GM21529 (cell line): ENCODE measurements around the gene UQCRC1.

Source experiments
- ATAC-seq: cut with Tn5 transposase; IDR thresholded peaks from one replicate; pipeline ENCODE4 v1.9.1; 2021; ENCODE audit not compliant: unreplicated experiment

Gene UQCRC1

DNA sequence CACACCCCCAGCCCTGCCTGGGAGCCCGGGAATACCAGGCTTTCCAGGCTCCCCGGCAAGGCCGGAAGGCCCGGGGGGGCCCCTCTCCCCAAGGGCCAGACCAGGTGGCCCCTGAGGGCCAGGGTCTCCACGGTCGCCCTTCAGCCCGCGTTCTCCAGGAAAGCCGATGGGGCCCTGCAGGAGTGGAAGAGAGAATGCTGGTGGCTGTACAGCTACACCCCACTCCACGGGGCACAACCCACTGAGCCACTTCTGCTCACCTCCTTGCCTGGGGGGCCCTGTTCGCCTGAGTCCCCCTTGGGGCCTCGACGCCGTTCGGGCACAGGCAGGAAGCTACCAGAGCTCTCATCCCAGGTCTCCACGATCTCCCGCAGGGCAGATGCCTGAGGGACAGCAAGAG is 34.1 kb downstream of the UQCRC1 start:
- no peak for ATAC-seq

DNA sequence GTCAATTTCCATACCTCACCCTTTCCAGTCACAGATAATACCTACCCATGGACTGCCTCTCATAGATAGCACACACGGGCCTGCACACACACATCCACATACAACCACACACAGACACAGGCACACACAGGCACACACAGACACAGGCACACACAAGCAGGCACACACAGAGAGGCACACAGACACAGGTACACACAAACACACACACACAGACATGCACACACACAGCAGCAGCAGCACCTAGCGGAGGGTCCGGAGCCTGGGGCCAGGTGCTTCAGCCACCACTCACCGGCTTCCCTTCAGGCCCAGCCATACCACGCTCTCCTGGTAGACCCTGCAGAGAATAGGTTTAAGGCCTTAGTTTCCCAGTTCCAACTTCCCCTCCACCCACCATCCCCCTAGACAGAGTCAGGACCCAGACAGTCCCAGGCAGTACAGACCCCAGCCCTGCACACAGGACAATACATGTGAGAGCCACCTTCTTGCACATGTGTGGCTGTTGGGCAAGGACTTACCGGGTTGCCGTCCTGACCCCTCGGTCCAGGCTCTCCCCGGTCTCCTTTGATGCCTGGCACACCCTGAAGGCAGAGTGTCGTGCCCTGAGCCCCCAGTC is 35.4 kb downstream of the UQCRC1 start:
- ATAC-seq: no peak

DNA sequence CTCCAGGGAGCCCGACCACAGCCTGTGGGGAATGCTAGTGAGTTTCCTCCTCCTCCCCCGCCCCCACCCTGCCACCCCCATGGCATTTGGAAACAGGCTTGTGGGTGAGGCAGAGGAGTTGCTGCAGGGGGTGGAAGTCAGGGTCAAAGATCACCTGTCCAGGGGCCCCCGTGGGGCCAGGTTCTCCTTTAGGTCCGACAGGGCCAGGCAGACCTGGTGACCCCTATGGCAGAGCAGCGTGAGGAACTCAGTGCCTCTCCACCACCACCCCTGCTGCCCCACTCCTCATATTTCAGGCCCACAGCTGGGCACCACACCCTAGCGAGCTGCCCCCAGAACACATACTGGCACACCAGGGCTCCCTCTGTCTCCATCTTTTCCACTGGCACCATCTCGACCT is 36.9 kb downstream of the UQCRC1 start:
- ATAC-seq: no peak

DNA sequence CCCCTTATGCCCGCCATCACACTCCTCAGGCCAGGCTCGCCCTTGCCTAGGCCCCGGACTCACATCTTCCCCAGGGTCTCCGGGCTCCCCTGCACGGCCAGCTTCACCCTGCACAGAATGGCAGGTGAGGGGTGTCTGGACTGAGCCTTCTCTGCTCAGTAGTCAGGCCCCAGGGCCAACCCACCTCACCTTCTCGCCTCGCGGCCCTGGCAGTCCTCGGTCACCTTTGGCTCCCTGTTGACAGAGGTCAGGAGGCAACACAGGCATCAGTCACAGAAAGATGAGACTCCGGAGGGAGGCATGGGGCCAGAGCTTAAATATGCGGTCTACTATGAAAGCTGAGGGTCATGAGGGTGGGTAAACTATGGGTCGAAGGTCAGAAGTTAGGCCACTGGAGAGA is 37.5 kb downstream of the UQCRC1 start:
- ATAC-seq: no peak

DNA sequence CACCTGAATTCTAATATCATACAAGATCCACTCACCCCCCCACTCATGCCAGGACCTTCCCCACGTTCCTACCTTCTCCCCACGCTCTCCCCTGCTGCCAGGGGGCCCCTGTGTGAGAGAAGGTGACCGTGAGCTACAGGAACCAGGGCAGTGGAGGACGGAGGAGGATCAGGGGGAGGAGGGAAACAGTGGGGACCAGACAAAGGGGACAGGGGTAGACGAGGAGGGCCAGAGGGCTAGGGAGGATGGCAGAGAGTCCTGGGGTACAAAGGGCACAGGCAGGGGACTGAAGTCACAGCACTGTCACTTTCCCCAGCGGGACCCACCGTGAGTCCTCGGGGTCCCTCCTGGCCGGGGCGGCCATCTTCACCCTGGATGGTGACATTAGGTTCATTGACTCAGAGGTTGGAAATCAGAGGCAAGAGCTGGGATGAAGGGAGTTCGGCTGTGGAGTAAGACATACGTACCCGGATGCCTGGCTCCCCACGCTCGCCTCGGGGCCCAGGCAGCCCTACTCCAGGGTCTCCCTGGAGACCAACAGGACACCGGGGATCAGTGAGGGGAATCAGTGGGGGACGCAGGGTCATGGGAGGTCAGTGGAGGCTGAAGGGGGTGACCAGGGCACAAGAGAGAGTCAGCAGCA is 39.5 kb downstream of the UQCRC1 start:
- no peak for ATAC-seq

DNA sequence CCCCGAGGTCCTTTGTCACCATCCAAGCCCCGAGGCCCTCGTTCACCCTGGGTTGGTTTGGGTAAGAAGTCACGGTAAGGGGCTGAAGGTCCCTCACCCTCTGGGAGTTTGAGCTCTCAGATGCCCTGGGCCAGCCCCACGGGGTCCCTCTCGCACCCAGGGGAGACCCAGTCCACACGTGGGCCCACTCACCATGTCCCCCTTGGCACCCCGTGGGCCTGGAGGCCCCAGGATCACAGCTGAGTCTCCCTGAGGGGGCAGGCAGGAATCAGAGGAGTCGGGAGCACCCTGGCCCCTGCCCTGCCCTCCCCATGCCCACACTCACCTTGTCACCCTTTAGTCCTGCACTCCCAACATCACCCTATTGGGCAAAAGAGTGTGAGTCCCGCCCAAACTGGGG is 40.0 kb downstream of the UQCRC1 start:
- ATAC-seq: no peak

DNA sequence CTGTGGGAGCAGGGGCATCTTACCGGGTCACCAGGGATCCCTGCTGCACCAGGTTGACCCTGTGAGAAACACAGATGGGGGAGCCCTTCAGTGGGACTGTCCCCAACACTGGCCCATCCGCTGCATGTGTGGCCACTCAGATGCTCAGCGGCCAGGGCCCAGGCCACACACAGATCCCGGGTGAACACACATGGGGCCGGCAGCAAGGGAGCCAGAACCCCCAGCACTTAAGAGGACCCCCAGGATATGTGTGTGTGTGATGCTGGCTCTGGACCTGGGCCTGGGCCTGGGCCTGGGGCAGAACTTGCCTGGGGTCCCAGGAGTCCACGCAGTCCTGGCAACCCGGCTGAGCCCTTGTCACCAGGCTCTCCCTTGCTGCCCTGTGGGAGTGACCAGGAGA is 41.0 kb downstream of the UQCRC1 start:
- ATAC-seq: no peak

DNA sequence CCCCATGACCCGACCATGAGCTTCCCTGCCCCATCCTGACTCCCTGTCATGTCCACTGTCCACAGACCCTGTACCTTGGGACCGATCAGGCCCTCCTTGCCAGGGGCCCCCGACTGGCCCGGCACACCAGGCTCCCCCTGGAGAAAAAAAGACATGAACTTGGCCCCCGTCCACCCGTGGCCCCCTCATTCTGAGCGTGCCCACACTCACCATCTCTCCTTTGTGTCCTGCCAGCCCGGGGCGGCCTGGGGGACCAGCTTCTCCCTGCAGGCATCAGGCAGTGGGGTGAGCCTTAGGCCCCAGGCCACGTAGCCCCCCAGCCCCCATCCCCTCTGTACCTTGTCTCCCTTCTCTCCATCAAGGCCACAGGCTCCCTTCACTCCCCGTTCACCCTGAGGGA is 41.9 kb downstream of the UQCRC1 start:
- ATAC-seq: no peak

DNA sequence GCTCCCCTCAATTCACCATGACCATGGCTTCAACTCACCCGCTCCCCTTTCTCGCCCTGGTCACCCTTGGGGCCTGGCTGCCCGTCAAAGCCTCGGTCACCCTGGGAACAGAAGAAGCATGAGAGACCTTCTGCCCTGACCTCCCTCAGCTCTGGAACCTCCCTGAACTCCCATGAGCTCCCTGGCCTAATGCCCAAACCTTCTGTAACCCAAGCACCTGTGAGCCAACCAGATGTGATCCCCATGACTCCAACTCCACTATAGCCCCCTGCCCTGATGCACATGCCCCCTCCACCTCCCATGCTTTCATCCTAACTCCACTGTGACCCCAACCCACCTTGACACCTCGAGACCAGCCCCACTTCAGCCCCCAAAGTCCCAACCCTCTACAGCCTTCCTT is 42.4 kb downstream of the UQCRC1 start:
- no peak for ATAC-seq

DNA sequence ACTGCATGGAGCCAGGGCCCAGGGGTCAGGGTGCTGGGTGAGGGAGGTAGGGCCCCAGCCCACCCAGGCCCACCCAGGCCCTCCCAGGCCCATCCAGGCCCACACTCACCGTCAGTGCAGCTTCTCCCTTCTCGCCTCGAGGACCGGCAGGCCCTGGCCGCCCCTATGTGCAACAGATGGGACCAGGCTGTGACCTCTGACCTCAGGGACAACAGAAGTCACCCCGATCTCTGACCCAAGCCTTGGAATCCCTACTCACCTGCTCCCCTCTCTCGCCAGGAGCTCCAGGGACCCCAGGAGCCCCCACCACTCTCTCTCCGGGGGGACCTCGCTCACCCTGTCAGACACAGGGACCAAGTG is 43.1 kb downstream of the UQCRC1 start:
- no peak for ATAC-seq

DNA sequence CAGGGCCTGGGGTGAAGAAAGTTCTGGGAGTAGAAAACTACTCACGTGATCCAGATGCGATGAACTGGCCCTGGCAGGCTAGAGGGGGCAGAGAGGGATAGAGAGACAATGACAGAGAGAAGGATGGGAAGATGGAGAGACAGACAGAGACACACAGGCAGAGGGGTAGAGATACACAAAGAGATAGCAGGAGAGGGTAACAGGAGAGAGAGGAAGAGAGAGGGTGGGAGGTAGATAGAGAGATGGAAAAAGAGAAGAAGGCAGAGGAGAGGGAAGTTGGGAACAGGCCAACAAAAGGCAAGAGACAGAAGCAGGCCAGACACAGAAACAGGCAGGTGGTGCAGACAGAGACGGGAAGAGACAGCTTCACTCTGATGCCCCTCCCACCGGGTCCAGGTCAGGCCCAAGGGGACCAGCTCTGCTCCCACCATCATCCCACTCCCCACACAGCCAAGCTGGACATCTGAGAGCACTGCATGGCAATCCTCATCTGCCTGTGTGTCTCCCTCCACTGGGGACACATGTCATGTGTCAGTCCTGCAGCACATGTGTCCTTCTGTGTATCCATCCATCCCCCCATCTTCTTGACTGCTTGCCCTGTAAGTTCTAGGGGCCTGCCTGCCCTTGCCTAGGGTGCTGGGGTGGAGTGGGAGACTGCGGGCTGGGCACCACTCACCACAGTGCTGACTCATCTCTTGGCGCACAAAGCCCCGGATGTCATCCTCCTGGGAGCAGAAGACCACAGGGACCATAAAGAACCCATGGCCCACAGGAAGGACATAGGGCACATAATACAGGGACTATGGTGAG is 43.6 kb downstream of the UQCRC1 start:
- no peak for ATAC-seq

DNA sequence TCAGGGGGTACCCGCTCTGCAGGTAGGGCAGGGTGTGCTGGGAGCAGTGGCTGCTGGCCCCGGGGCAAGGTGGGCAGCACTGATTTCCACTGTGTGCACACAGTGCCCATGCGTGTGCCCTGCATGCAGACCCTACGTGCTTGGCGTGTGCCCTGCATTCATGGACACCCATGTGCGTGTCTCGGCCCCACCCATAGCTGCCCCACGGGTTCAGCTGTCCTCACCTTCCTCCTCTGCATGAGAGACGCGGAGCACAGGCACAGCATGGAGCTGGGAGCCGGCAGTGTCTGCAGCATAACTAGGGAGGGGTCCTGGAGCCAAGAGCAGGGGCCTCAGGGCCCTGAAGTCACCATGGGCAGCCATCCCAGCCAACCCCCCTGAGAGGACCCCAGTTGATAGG is 44.3 kb downstream of the UQCRC1 start:
- ATAC-seq: no peak

DNA sequence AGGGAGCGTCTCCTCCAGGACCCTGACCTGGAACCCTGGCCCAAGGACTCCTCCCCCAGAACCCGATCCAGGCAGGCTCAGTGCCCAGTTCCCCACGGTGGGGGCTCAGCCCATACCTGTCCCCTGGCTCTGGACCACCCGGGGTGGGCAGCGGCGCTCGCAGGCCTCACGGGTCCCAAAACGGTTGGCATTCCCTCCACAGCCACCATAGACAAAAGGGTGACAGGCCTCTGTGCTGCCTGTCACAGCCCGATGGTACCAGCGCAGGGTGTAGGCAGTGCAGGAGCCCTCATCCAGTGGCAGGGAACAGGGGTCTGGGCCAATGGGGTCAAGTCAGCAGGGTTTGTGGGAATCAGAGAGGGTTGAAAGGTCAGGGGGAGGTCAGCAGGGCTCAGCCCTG is 44.8 kb downstream of the UQCRC1 start:
- ATAC-seq: no peak

DNA sequence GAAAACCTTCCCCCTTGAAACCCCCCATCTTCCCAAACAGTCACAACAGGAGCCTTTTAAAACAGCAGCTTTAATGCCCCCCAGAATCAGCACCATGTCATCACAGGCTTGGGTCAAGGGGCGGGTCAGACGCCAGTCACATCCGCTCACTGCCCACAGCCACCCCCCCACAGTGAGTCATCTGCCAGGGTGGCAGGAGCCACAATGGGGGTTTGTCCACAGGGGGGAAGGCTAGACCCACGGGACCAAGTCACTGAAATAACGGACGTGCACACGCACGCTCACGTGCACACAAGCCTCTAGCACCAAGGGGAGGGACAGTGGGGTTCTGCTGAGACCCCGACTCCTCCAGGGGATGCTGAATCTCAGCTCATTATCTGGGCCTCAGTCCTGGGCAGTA is 45.4 kb downstream of the UQCRC1 start:
- ATAC-seq: no peak

DNA sequence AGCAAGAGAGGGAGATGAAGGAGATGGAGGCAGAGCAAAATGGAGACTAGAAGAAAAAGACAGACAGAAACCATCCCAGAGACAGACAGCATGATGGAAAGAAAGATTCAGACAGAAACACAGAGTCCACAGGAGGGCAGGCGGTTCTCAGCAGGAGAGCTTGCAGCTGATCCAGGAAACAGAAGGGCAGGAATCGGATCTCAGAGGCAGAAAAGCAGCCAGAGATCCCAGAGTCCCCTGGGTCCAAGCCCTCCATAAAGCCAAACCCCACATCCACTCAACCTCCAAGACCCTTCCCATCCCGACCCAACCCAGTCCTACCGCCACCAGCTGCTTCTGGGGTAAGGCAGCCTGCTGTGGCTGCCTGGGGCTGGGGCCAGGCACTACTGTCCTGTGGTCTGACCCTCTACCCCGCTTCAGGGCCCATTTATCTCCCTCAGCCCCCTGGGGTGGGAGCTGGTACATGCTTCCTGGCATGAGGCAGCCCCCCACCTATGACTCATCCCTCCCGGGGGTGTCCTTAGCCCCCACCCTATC is 46.0 kb downstream of the UQCRC1 start, which contains the start of gene UCN2:
Gene UCN2 (minus strand): TSS at position 400 of the 537 bp plus-strand sequence. CDS start 657 bp downstream, outside the sequence.
- no peak for ATAC-seq

DNA sequence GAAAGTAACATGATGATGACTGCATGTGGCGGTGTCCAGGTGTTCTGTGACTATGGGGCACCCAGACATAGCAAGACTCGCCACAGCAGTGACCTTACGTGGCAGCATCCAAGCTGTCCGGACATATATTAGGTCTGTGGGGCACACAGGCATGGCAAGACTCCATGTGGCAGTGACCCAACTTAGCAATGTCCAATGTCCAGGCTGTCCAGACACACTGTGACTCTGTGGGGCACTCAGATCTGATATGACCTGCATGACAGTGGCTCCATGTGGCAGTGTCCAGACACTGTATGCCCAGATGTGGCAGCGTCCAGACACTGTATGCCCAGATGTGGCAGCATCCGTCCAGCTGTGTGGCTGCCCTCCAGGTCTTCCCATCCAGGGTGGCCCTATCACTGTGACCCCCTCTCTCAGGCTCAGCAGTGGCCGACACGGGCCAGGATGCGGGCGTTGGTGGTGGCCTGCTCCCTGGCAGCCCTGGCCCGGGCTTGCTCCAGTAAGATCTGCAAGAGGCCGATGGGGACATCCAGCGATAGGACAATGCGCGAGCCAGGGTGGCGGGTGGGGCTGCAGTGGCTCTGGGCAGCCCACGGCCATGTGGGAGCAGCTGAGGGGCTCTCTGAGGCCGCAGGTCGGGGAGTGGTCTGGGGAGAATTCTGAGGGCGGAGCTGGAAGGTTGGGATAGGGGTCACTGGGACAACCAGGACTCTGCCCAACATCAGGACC is 46.9 kb downstream of the UQCRC1 start:
- ATAC-seq: no peak

DNA sequence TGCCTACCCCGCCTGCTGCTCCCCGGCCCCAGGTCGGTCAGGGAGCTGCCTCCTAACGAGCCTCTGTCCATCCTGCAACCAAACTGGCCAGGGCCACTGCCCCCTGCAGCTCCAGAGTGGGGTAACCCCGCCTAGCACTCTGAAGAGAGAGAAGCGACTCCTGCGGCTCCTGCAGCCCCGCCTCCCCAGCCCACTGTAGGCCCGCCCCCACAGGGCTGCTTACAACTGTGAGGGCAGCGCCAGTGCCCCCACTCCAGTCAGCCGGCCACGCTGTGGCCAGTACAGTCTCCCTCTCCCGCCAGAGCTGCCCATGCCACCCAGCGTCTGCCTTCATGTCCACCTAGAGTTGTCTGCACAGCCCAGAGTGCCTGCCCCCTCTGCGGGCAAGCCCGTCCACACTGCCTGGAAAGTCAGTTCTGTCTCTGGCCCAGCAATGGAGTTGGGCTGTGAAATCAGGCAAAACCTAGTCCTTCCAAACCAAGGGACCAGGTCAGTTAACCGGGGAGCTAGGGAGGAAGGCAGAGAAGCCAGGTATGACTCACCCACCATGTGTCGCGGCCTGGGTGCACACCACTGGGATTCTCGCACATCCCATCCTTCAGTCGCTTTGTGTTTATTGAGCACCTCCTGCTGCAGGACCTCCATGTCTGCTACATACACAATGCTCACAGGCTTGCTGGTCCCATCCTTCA is 48.3 kb downstream of the UQCRC1 start:
- ATAC-seq: no peak

DNA sequence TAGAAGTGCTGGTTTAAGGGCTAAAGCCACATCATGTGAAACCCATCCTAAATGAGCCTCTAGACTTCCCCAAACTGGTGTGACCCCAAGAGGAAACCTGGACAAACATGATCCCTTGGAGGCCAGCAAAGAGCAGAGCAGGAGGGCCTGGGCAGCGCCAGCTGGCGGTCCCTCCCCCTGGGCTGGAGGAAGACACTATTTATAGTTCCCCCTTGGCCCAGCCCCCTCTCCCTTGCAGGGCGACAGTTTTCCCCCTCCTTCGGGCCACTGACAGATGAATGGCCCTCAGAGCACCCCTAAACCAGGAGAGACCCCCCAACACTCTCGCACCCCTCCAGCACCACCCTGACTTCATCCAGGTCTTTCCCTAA is 48.8 kb downstream of the UQCRC1 start:
- no peak for ATAC-seq

DNA sequence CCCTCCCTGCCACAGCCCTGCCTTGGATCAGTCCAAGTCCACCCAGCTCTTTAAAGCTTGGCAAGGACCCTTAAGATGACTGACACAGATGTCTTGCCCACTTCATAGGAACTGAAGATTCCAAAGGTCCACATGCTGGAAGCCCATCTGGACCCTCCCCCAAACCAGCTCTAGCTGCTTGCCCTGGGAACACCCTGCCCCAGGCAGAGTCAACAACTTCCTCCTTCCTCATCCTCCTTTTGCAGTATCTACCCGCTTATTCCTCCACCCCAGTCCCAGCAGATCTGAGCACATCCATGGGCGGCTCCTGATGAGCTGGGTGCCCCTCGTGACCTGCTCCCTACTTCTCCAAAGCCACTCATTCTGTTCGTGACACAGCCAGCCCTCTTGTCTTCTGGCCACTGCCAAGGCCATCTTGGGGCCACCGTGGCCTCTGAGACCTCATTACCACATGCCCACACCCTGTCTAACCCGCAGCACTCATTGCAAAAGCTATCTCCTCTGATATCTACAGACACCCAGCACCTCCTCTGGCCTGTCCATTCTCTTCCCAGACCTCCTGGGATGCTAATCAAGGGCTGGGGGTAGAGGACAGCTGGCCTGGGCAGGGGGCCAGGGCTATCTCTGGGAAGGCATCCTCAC is 50.8 kb downstream of the UQCRC1 start:
- no peak for ATAC-seq
